GM15510 (cell line): ENCODE data around the gene KMT2C.
A peak's percentile ranks its signal among the peaks of the same experiment; 100 is the strongest.

Source experiments
- POLR2A ChIP-seq: IDR thresholded peaks from 3 replicates; pipeline ENCODE4 v1.6.1; 2011; ENCODE audit warnings: borderline replicate concordance; ENCODE audit not compliant: insufficient read length; ENCODE audit errors: extremely low read depth

The KMT2C gene

DNA sequence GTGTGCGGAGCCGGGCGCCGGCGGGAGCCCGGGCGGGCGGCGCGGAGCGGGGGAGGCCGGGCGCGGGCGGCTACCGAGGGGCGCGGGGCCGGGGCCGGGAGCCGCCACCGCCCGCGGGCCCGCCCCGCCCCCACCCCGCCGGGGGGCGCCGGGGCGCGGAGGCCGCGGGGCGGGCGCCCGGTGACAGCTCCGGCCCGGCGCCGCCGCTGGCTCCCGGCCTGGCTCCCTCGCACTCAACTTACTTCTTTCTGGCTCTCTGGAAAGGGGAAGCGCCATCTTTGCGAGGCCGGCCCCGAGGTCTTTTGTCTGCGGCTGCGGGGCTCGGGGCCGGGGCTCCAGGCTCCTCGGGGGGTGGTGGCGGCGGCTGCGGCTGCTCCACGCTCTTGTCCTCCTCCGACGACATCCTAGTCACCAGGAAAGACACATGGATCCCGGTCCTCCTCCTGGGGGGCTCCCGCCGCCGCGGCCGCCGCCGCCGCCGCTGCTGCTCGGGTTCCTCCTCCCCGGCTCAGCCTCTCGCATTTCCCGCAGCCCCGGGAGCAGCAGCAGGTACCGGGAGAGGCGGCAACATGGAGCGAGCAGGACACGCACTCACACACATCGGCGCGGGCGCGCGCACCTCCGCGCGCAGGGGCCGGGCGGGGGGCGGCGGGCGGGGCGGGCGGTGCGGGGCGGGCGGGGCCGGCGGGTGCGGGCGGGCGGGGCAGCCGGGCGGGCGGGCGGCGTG, at the start of gene KMT2C:
Gene KMT2C (minus strand): TSS at position 620 of the 727 bp plus-strand sequence. CDS start 217 bp downstream, at position 403.
- TF ChIP-seq POLR2A: peak; percentile 53

- no peak for TF ChIP-seq POLR2A
Measured at GRCh38 chr7:152481082-152481481, 45.3 kb upstream of the KMT2C start.

DNA sequence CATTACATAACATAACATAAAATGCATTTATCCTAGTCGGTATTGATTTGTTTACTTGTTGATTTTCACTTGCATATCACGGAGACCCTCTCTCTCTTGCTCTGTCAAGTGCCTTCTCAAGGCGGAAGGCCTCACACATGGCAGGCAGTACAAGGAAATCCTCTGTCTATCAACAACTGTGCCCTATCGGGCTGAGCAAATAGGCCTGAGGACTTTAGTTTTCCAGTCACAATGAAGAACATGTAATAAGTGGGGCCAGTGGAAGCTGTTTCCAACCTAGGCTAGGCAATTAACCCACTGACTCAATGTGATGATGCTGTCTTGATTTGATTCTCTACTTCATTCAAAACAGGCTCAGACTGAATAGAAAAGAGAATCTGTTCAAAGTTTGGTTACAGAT, 44.9 kb upstream of the KMT2C start:
- no peak for TF ChIP-seq POLR2A

GRCh38 chr7:152479595-152479994, 43.8 kb upstream of the KMT2C start:
- TF ChIP-seq POLR2A: no peak

GRCh38 chr7:152478140-152478539, 42.3 kb upstream of the KMT2C start:
- no peak for TF ChIP-seq POLR2A

DNA sequence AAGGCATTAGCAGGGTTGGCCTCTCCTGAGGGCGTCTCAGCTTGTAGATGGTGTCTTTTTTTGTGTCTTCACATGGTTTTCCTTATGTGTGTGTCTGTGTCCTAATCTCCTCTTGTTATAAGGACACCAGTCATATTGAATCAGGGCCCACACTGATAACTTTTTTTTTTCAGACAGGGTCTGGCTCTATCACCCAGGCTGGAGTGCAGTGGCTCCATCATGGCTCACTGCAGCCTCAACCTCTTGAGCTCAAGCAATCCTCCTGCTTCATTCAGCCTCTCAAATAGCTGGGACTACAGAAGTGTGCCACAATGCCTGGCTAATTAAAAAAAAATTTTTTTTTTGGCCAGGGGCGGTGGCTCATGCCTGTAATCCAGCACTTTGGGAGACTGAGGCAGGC, 41.3 kb upstream of the KMT2C start:
- no peak for TF ChIP-seq POLR2A

GRCh38 chr7:152476551-152476950, 40.7 kb upstream of the KMT2C start:
- TF ChIP-seq POLR2A: no peak

DNA sequence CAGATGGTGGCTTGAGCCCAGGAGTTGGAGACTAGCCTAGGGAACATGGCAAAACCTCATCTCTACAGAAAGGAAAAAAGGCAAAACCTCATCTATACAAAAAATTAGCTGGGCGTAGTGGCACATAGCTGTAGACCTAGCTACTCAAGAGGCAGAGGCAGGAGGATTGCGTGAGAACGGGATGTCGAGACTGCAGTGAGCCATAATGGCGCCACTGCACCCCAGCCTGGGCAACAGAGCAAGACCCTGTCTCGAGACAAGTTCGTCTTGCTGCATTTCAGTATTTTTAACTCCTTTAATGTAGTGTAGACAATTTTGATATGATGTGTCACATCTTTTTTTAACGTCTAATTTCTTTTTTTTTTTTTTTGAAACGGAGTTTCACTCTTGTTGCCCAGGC, 31.4 kb upstream of the KMT2C start:
- TF ChIP-seq POLR2A: no peak

- TF ChIP-seq POLR2A: no peak
Measured at GRCh38 chr7:152465119-152465387, 29.2 kb upstream of the KMT2C start.

DNA sequence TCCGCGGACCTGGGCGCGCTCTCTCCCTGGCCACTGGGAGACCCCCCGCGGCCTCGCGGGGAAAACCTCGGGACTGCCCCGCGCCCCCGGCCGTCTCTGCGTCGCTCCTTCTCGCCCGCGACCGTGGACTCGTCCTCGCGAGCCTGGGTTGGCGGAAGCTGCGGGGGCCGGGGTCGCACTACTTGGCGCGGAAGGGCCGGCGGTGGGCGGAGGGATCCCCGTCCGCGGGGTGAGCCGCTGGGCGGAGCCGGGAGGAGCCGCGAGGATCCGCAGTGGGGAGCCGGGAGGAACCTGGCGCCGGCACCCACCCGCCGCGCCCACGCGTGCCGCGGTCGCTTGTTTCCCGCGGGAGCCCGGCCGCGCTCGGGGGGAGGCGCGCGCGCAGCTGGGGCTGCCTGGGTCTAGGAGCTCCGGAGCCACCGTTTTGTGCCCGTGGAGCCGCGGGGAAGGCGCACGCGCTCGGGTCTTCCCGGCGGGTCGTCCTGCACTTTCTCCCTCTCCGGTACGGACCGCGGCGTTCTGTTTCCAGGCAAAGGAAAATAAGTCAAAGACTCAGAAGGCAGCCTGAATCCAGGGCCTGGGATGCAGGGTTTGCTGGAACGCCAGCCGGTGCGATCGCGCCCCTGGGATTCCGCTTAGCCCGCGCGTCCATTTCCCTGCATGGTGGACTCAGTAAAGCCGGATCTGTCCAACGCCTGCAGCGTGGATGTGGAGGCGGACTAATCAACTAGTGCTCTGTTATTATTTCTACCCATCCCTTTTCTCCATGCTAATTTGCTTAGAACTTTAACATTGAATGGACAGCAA, 28.7 kb upstream of the KMT2C start:
- TF ChIP-seq POLR2A: peak; percentile 19

GRCh38 chr7:152463709-152464311, 28.0 kb upstream of the KMT2C start:
- TF ChIP-seq POLR2A: peak; percentile 91

GRCh38 chr7:152462995-152463708, 27.3 kb upstream of the KMT2C start:
- TF ChIP-seq POLR2A: peak; percentile 71

DNA sequence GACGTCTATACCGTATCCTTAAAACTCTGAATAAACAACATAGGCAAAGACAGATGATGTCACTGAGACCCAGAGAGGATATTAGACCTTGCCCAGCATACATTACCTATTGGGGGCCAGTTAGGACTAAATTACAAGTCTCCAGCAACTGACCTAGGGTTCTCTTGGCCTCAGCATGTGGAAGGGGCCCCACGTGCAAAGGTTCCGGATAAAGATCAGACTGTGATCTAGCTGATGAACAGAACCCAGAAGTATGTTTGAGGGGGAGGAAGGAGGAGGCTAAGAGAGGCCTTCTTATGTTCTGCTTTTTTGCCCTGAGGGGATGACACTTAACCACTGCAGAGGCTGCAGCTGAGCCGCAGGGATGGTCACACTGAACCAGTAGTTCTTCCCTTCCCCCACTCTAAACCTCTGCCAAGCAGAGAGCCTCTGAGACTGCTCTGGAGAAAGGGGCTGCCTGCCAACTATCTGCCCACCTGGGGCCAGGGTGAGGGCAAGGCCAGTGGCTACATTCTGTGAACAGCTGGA, 24.0 kb upstream of the KMT2C start:
- no peak for TF ChIP-seq POLR2A

DNA sequence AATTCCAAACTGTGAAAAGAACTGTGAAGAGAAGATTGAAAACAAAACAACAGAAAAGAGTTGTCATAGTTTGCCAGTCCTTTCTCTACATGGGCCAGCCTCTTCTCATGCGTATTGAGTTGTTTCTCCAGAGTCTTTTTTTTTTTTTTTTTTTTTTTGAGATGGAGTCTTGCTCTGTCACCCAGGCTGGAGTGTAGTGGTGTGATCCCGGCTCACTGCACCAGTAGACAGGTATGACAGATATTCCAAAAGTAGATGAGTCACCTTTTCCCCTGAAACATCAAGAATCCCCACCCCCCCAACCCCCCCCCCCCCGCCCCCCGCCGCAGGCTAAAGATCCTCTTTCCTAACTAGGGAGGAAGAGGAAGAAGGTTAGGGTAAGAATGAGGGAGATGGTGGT, 15.6 kb upstream of the KMT2C start:
- no peak for TF ChIP-seq POLR2A

GRCh38 chr7:152443586-152443985, 7.8 kb upstream of the KMT2C start:
- no peak for TF ChIP-seq POLR2A

GRCh38 chr7:152442330-152442835, 6.6 kb upstream of the KMT2C start:
- TF ChIP-seq POLR2A: no peak
